Mucosa of descending colon (tissue), 3 donors: ENCODE data around the gene VPS41. TPM values are rescaled to one million over a fixed set of nuclear protein-coding genes. Genes with fewer than 3 reads are reported as not detected.

Source experiments
- ATAC-seq: fragments of 200-7000 bp; cut with Tn5 transposase; one replicate; pipeline ENCODE4 v1.9.1; 2020; ENCODE audit warnings: mild to moderate bottlenecking, moderate library complexity
- DNase-seq, 3 donors: peaks; one replicate each; pipeline ENCODE4 v3.0.0-alpha.2; 2020
- H3K36me3 ChIP-seq: fragments of 200-600 bp; one replicate; pipeline ENCODE4 v1.8.0; 2021; ENCODE audit warnings: low read depth, mild to moderate bottlenecking
- H3K4me1 ChIP-seq: fragments of 200-600 bp; one replicate; pipeline ENCODE4 v1.8.0; 2021; ENCODE audit warnings: low read depth, mild to moderate bottlenecking
- H3K4me3 ChIP-seq: fragments of 200-600 bp; one replicate; pipeline ENCODE4 v1.8.0; 2021; ENCODE audit warnings: mild to moderate bottlenecking
- H3K9me3 ChIP-seq: fragments of 200-600 bp; one replicate; pipeline ENCODE4 v1.8.0; 2021; ENCODE audit warnings: mild to moderate bottlenecking
- intact Hi-C, 2 donors: fragments of 100-400 bp; cut with DNase I in 1 of 2; cut with micrococcal nuclease in 1 of 2; formaldehyde crosslinking; loops; one replicate each; pipeline versions ENCODE4 v1.11.0 to v1.11.1; 2022; cut with DNase I, micrococcal nuclease
- total RNA-seq, 3 donors: library from RNA; stranded (reverse); fragmentation: NEBNext Ultra II Directional in 2 of 3; extraction: Animal tissue kit (Norgen Biotek cat#: 25700) in 2 of 3; gene quantifications; one replicate each; pipeline versions ENCODE4 v1.2.1 to v1.2.4, GENCODE V29; 2021 to 2023
- TF ChIP-seq, protein P1 (sequence below): fragments of 200-600 bp; IDR thresholded peaks from one replicate; pipeline ENCODE4 v1.8.0; 2022; ENCODE audit warnings: antibody characterized with exemption, mild to moderate bottlenecking
- donor health status: DM: no; HTN: no; CAD: no; lungs with moderate emphysema.
- donor health status: DM: no; HTN: no; CAD: no.
- donor health status: DM: no; HTN: yes; CAD: no.

Gene VPS41
- total RNA-seq, 3 donors from 2014 or later, result 57.7 to 63.5 (median 63.0) TPM

DNA sequence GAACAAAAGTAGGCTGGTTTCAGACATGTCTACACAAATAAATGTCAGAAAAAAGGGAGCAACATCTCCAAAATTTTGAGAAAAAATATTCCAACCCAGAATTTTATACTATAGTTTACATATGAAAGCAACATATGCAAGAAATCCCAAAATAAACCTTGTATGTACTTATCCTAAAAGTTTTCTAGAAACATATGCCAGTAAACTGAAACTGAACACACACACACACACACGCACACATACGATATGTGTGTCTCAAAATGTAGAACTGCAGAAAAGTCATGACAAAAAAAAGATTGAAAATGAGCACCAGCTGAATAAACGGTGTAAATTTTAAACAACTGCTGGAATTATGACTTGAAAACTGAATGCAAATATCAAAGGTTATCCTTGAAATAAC, 81.0 kb downstream of the VPS41 start:
- intact Hi-C loops, result no loop called here
- Histone ChIP-seq H3K4me3 (no peak overlapping the region), H3K36me3 (no peaks in the 10 kb centered on the region), H3K9me3 (no peaks in the 10 kb centered on the region), H3K4me1 (no peaks in the 10 kb centered on the region)
- TF ChIP-seq, protein P1, sequence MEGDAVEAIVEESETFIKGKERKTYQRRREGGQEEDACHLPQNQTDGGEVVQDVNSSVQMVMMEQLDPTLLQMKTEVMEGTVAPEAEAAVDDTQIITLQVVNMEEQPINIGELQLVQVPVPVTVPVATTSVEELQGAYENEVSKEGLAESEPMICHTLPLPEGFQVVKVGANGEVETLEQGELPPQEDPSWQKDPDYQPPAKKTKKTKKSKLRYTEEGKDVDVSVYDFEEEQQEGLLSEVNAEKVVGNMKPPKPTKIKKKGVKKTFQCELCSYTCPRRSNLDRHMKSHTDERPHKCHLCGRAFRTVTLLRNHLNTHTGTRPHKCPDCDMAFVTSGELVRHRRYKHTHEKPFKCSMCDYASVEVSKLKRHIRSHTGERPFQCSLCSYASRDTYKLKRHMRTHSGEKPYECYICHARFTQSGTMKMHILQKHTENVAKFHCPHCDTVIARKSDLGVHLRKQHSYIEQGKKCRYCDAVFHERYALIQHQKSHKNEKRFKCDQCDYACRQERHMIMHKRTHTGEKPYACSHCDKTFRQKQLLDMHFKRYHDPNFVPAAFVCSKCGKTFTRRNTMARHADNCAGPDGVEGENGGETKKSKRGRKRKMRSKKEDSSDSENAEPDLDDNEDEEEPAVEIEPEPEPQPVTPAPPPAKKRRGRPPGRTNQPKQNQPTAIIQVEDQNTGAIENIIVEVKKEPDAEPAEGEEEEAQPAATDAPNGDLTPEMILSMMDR, result no peak
- no peak for ATAC-seq
- no peak for DNase-seq

DNA sequence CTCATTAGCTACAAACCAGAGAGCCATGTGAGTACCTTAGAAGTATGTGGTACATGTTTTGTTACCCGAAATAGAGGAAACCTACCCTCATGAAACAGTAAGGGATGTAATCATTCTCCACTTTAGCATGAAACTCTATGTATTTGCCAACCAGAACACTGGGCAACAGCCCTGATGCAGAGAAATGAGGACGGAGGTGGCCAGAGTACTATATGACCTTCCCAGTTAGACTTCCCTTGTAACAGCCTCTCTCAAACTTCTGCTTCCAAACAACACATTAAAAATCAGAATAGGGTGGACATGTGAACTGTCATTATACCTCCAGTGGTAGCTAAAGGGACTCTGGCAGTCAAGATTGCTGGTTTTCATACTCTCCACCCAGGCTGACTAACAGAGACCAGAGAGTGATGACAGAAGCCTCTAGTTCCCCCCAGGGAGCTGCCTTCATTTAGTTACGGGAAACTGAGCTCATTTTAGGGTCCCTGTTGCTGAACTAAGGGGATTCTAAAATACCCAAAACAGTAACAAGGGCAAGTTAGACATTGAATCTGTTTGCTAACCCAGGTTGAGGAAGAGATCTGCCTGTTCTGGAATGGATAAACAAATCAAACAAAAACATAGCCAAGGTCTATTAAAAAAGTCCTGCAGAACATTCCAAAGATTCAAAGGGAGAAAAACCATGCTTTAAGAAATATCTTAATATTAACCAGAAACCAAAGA, 83.1 kb downstream of the VPS41 start:
- no peak overlapping the region for H3K4me3 ChIP-seq
- intact Hi-C loops, result no loop called here

DNA sequence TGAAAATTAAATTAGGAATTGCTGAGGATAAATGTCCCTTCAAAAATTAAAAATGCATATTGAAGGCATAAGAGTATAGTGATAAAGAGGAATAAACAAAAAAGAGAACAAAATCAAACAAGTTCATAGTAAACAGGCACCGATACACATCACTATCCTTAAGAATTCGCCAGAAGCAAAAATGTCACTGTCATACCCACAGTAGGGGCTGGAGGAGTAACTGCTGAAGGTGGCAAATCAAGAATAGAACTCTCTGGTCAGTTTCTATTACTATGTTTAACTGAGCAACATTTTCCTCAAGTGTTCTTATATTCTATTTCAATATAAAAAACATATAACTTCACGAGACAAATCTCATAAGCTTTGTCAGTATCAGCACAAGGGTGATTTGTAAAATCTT, 84.0 kb downstream of the VPS41 start:
- DNase-seq, result no peak
- Histone ChIP-seq H3K36me3 (no peaks in the 10 kb centered on the region), H3K4me3 (no peak overlapping the region), H3K9me3 (no peaks in the 10 kb centered on the region), H3K4me1 (no peaks in the 10 kb centered on the region)
- no peak for ATAC-seq
- intact Hi-C loops, result no loop called here
- TF ChIP-seq, protein P1, result no peak

More for the DNA sequence above, 83.1 kb downstream of the VPS41 start:
- no peak for ATAC-seq
- TF ChIP-seq, protein P1, result no peak
- no peak for DNase-seq
- Histone ChIP-seq H3K36me3 (no peaks in the 10 kb centered on the region), H3K4me1 (no peaks in the 10 kb centered on the region), H3K9me3 (no peaks in the 10 kb centered on the region)

DNA sequence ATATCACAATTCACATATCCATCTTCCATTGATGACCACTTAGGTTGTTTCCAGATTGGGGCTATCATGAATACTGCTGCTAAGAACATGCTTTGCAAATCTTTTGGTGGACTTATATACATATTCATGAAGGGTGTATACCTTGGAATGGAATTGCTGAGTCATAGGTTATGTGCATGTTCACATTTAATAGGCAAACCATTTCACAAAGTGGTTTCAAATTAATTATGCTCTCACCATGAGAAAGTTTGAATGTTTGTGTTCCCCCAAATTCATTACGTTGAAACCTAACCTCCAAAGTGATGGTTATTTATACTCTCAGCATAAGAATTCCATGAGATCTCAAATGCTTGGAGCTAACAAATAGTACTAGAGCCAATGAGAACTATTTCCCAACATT, 86.4 kb downstream of the VPS41 start:
- DNase-seq, result no peak
- Histone ChIP-seq H3K4me3 (no peak overlapping the region), H3K36me3 (no peaks in the 10 kb centered on the region), H3K9me3 (no peaks in the 10 kb centered on the region), H3K4me1 (no peaks in the 10 kb centered on the region)
- ATAC-seq, result no peak
- intact Hi-C loops, result no loop called here
- TF ChIP-seq, protein P1, result no peak

DNA sequence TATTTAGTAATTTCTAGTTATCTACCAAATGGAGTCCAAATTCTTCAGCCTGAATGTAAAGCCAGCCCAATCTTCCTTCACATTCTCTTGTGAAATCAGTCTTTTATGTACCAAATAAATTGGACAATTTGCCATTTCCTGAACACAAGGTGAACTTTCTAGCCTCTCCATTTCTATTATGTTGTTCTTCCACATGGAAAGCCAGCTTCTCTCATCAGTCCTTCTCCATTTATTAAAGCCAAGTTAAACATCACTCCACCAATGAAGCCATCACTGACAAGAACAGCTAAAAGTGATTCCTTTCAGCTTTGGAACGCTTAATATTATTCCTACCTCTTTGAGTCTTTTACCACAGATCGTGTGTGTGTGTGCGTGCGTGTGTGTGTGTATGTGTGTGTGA, 88.4 kb downstream of the VPS41 start:
- no peak for ATAC-seq

More for the DNA sequence above, 88.4 kb downstream of the VPS41 start:
- intact Hi-C loops, result no loop called here
- H3K4me3 ChIP-seq, result no peak overlapping the region
- H3K36me3 ChIP-seq, result no peaks in the 10 kb centered on the region
- H3K4me1 ChIP-seq, result no peaks in the 10 kb centered on the region
- no peaks in the 10 kb centered on the region for H3K9me3 ChIP-seq
- TF ChIP-seq, protein P1, result no peak
- DNase-seq, result no peak
